Neural progenitor cell (in vitro differentiated cells): ENCODE data around the gene RAB36. TPM values are rescaled to one million over a fixed set of nuclear protein-coding genes. Genes with fewer than 3 reads are reported as not detected.

Experiments used
- DNase-seq: peaks from one replicate; pipeline ENCODE4 v3.0.0-alpha.2; 2016; ENCODE audit warnings: low spot score
- H2AFZ ChIP-seq: fragments of 200-600 bp; sonication (generic); replicated peaks from 2 replicates; pipeline ENCODE4 v1.6.1; 2016; ENCODE audit warnings: antibody characterized with exemption
- H3F3A ChIP-seq: fragments of 200-600 bp; sonication (generic); 2 replicates; pipeline ENCODE4 v1.6.1; 2016; ENCODE audit warnings: antibody characterized with exemption, low read depth
- H3K27ac ChIP-seq: fragments of 200-600 bp; sonication (generic); 2 replicates; pipeline ENCODE4 v1.5.1; 2016; ENCODE audit warnings: mild to moderate bottlenecking
- H3K27me3 ChIP-seq: fragments of 200-600 bp; sonication (generic); 2 replicates; pipeline ENCODE4 v1.6.1; 2016; ENCODE audit warnings: mild to moderate bottlenecking, moderate library complexity
- H3K36me3 ChIP-seq: fragments of 200-600 bp; sonication (generic); 2 replicates; pipeline ENCODE4 v1.5.1; 2016
- H3K4me1 ChIP-seq: fragments of 200-600 bp; sonication (generic); 2 replicates; pipeline ENCODE4 v1.6.1; 2016; ENCODE audit warnings: mixed run types
- H3K4me2 ChIP-seq: fragments of 200-600 bp; sonication (generic); 2 replicates; pipeline ENCODE4 v1.6.1; 2016
- H3K4me3 ChIP-seq: fragments of 200-600 bp; sonication (generic); 2 replicates; pipeline ENCODE4 v1.5.1; 2016
- H3K79me2 ChIP-seq: fragments of 200-600 bp; sonication (generic); 2 replicates; pipeline ENCODE4 v1.6.1; 2016; ENCODE audit warnings: low read depth
- H3K9ac ChIP-seq: fragments of 200-600 bp; sonication (generic); 2 replicates; pipeline ENCODE4 v1.6.1; 2016
- H3K9me3 ChIP-seq: fragments of 200-600 bp; sonication (generic); 2 replicates; pipeline ENCODE4 v1.5.1; 2016; ENCODE audit warnings: low read depth
- H4K20me1 ChIP-seq: fragments of 200-600 bp; sonication (generic); 2 replicates; pipeline ENCODE4 v1.6.1; 2016; ENCODE audit warnings: low read depth
- H3K27ac Mint-ChIP-seq: 3 replicates; pipeline ENCODE4 v1.8.0; 2021; ENCODE audit warnings: mixed read lengths
- H3K27me3 Mint-ChIP-seq: 2 replicates; pipeline ENCODE4 v1.8.0; 2022; ENCODE audit warnings: low read depth, mild to moderate bottlenecking, inconsistent platforms, moderate library complexity, mixed read lengths; ENCODE audit not compliant: insufficient read depth
- H3K36me3 Mint-ChIP-seq: 3 replicates; pipeline ENCODE4 v1.8.0; 2021; ENCODE audit warnings: mixed read lengths
- H3K4me1 Mint-ChIP-seq: 3 replicates; pipeline ENCODE4 v1.8.0; 2021; ENCODE audit warnings: mixed read lengths
- H3K4me3 Mint-ChIP-seq: 3 replicates; pipeline ENCODE4 v1.8.0; 2021; ENCODE audit warnings: mild to moderate bottlenecking, moderate library complexity, mixed read lengths
- H3K9me3 Mint-ChIP-seq: 3 replicates; pipeline ENCODE4 v1.8.0; 2020; ENCODE audit warnings: mixed read lengths
- EZH2 ChIP-seq: fragments of 200-600 bp; sonication (generic); IDR thresholded peaks from 2 replicates; pipeline ENCODE4 v1.6.1; 2017; ENCODE audit warnings: antibody characterized with exemption, mild to moderate bottlenecking, moderate library complexity
- EZH2phosphoT487 ChIP-seq: fragments of 200-600 bp; sonication (generic); IDR thresholded peaks from 2 replicates; pipeline ENCODE4 v1.6.1; 2017; ENCODE audit warnings: antibody characterized with exemption
- total RNA-seq: library from RNA; depleted of rRNA; stranded (reverse); fragments of >200 nt; gene quantifications from 2 replicates; pipeline ENCODE4 v1.2.3, GENCODE V29; 2015; ENCODE audit warnings: low replicate concordance
- TF ChIP-seq, protein P1 (sequence below): fragments of 200-600 bp; sonication (generic); IDR thresholded peaks from 2 replicates; pipeline ENCODE4 v1.5.1; 2017; ENCODE audit warnings: antibody characterized with exemption, mild to moderate bottlenecking

The RAB36 gene
- total RNA-seq, 1 donor from 2014 or later, result 2.9 TPM

DNA sequence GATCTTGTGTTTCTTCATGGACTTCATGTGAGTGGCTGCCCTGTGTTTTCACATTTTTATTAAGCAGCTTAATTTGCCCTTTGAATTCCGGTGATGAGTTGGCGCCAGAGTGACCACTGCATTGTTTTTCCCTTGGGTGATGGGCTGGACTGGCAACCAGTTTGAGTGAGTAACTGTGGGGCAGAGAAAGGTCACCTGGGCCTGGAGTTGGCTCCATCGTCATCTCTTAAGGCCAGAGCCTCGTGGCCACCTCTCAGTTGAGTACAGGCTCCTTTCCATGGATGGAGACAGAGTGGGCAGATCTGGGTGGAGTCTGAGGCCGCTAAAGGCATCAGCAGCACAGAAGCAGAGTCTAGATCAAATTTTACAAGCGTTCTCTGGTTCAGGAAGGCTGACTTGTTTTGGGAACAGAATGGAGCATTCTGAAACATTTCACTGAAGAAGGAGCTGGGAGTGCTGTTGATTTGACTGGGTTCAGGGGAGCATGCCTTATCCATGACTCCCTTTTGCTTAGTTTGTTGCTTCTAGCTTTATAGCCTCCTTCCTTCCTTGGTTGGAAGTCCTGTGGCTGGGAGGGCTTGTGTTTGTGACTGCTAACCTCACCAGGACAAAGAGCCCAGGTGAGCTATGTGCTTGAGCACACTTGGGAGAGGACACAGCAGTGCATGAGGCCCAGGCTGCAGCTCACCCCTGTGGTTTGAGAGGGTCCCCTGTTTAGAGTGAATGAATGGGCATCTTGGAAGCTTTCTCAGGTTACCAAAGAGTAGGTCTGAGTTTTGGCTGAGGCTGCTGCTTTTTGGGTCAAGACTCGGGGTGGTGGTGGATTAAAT is 42.8 kb downstream of the RAB36 start:
- H4K20me1 ChIP-seq, result peaks cover 100% of the 10 kb centered on the region
- Mint-ChIP-seq H3K9me3 (no peaks in the 10 kb centered on the region), H3K27me3 (no peaks in the 10 kb centered on the region), H3K27ac (peak overlapping the region; percentile 34), H3K4me3 (no peak overlapping the region), H3K4me1 (peaks cover 59% of the 10 kb centered on the region), H3K36me3 (peaks cover 39% of the 10 kb centered on the region)
- H3K9me3 ChIP-seq, result no peaks in the 10 kb centered on the region
- no peak overlapping the region for H3K4me3 ChIP-seq
- no peaks in the 10 kb centered on the region for H3K36me3 ChIP-seq
- no peak overlapping the region for H3K4me2 ChIP-seq
- no peak overlapping the region for H3K27ac ChIP-seq
- no peaks in the 10 kb centered on the region for H3K27me3 ChIP-seq
- TF ChIP-seq EZH2phosphoT487, result no peak
- TF ChIP-seq, protein P1, sequence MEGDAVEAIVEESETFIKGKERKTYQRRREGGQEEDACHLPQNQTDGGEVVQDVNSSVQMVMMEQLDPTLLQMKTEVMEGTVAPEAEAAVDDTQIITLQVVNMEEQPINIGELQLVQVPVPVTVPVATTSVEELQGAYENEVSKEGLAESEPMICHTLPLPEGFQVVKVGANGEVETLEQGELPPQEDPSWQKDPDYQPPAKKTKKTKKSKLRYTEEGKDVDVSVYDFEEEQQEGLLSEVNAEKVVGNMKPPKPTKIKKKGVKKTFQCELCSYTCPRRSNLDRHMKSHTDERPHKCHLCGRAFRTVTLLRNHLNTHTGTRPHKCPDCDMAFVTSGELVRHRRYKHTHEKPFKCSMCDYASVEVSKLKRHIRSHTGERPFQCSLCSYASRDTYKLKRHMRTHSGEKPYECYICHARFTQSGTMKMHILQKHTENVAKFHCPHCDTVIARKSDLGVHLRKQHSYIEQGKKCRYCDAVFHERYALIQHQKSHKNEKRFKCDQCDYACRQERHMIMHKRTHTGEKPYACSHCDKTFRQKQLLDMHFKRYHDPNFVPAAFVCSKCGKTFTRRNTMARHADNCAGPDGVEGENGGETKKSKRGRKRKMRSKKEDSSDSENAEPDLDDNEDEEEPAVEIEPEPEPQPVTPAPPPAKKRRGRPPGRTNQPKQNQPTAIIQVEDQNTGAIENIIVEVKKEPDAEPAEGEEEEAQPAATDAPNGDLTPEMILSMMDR, result no peak
- TF ChIP-seq EZH2, result no peak
- no peak for DNase-seq
- peaks cover 27% of the 10 kb centered on the region for H3K4me1 ChIP-seq
- peaks cover 10% of the 10 kb centered on the region for H3F3A ChIP-seq
- H2AFZ ChIP-seq, result no peak overlapping the region
- no peak overlapping the region for H3K9ac ChIP-seq
- H3K79me2 ChIP-seq, result peaks cover 96% of the 10 kb centered on the region

DNA sequence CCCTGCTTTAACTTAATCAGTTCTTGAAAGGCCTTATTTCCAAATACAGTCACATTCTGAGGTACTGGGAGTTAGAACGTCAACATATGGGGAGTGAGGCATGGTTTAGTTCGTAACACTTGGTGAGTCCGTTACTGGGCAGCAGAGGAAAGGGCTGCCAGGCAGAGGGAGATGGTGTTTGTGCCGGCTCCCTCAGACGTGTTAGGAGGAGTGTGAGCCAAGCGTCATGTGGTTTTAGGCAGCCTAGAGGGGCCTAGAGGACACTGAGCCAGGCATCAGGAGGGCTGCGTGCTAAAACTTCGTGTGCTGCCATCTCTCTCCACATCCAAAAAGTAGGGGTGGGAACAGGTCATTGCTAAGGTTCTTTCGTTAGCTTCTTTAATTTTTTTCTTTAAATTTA is 45.2 kb downstream of the RAB36 start:
- no peaks in the 10 kb centered on the region for H3K36me3 ChIP-seq
- H3K4me1 ChIP-seq, result peaks cover 10% of the 10 kb centered on the region
- H3K4me2 ChIP-seq, result no peak overlapping the region
- Mint-ChIP-seq H3K4me3 (no peak overlapping the region), H3K27ac (no peak overlapping the region), H3K36me3 (peaks cover 39% of the 10 kb centered on the region), H3K27me3 (no peaks in the 10 kb centered on the region), H3K9me3 (no peaks in the 10 kb centered on the region), H3K4me1 (peaks cover 45% of the 10 kb centered on the region)
- TF ChIP-seq EZH2, result no peak
- TF ChIP-seq, protein P1, result no peak
- TF ChIP-seq EZH2phosphoT487, result no peak
- no peak overlapping the region for H3K9ac ChIP-seq
- no peak overlapping the region for H2AFZ ChIP-seq
- H3K4me3 ChIP-seq, result no peak overlapping the region
- H3F3A ChIP-seq, result no peaks in the 10 kb centered on the region
- H3K9me3 ChIP-seq, result no peaks in the 10 kb centered on the region
- no peak for DNase-seq
- H3K27ac ChIP-seq, result no peak overlapping the region
- H3K27me3 ChIP-seq, result no peaks in the 10 kb centered on the region
- peaks cover 94% of the 10 kb centered on the region for H4K20me1 ChIP-seq
- peaks cover 99% of the 10 kb centered on the region for H3K79me2 ChIP-seq

DNA sequence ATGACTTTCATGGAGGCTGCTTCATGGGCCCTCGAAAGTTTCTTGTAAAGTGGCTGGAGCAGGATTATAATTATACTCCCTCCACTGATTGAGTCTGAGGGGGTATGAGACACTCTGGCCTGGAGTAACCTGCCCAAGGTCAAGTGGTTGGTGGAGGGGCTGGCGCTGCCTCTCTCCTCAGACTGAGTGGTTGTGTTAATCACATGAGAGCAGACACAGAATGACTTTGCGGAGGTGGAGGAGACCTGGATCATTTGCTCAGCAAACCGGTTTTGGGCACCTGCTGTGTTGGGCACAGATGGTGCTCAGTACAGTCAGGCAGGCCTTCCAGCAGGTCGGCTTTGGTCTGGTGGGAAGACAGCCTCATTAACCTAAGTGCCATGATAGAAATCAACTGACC is 46.9 kb downstream of the RAB36 start:
- Histone ChIP-seq H3K36me3 (no peaks in the 10 kb centered on the region), H3K79me2 (peaks cover 99% of the 10 kb centered on the region), H3K4me3 (no peak overlapping the region), H3K27ac (no peak overlapping the region), H3K9me3 (no peaks in the 10 kb centered on the region), H3K27me3 (no peaks in the 10 kb centered on the region), H3K9ac (no peak overlapping the region), H3F3A (no peaks in the 10 kb centered on the region), H2AFZ (no peak overlapping the region), H3K4me1 (peaks cover 10% of the 10 kb centered on the region), H4K20me1 (peaks cover 90% of the 10 kb centered on the region), H3K4me2 (no peak overlapping the region)
- Mint-ChIP-seq H3K4me3 (no peak overlapping the region), H3K4me1 (peaks cover 43% of the 10 kb centered on the region), H3K27me3 (no peaks in the 10 kb centered on the region), H3K27ac (no peak overlapping the region), H3K9me3 (no peaks in the 10 kb centered on the region), H3K36me3 (peaks cover 38% of the 10 kb centered on the region)
- TF ChIP-seq EZH2phosphoT487 (no peak), EZH2 (no peak)
- TF ChIP-seq, protein P1, result no peak
- DNase-seq, result no peak
